H1 (cell line): ENCODE results near the gene LARP1. TPM values are rescaled to one million over a fixed set of nuclear protein-coding genes. Genes with fewer than 3 reads are reported as not detected.

Experiments
- EGR1 ChIP-seq: IDR thresholded peaks from 2 replicates; pipeline ENCODE4 v1.6.1; 2011; ENCODE audit warnings: low read depth, low read length, borderline replicate concordance
- GABPA ChIP-seq: IDR thresholded peaks from 2 replicates; pipeline ENCODE4 v1.6.1; 2011; ENCODE audit warnings: mild to moderate bottlenecking, low read length, moderate library complexity, borderline replicate concordance; ENCODE audit not compliant: insufficient read depth
- JUND ChIP-seq: IDR thresholded peaks from 2 replicates; pipeline ENCODE4 v1.6.1; 2011; ENCODE audit warnings: mild to moderate bottlenecking, improper control_type of control experiment, low read length
- RAD21 ChIP-seq, 2 experiments: IDR thresholded peaks in 1 of 2; conservative IDR thresholded peaks in 1 of 2; 2 replicates each; pipeline ENCODE4 v1.6.1; 2011; ENCODE audit warnings: low read depth in 2 of 2, low read length in 2 of 2, improper control_type of control experiment in 1 of 2, inconsistent platforms in 1 of 2, mild to moderate bottlenecking in 1 of 2, moderate library complexity in 1 of 2
- SAP30 ChIP-seq: fragments of 300-600 bp; sonication (generic); IDR thresholded peaks from 2 replicates; pipeline ENCODE4 v1.7.1; 2012; ENCODE audit warnings: low read length, moderate library complexity, mild to moderate bottlenecking, inconsistent platforms; ENCODE audit not compliant: insufficient read depth, insufficient replicate concordance
- SIN3A ChIP-seq, 2 experiments: IDR thresholded peaks in 1 of 2; conservative IDR thresholded peaks in 1 of 2; 2 replicates each; pipeline ENCODE4 v1.6.1; 2011 to 2012; ENCODE audit warnings: low read length in 2 of 2, improper control_type of control experiment in 1 of 2, low read depth in 1 of 2, mild to moderate bottlenecking in 1 of 2
- polyA plus RNA-seq, 7 experiments: library from polyadenylated mRNA; depleted of rRNA in 3 of 7; stranded (reverse) in 5 of 7; unstranded in 2 of 7; fragments of >200 nt in 5 of 7; fragments of 200-250 nt in 2 of 7; gene quantifications; 1 replicate in 5 of 7; 2 replicates in 1 of 7; 4 replicates in 1 of 7; pipeline versions ENCODE4 v1.2.1 to v1.2.3, GENCODE V29; 2011 to 2013; ENCODE audit warnings: missing spikeins in 2 of 7, mixed read lengths in 2 of 7
- total RNA-seq: library from RNA; stranded (reverse); fragmentation: NEBNext Ultra II Directional; extraction: Animal tissue kit (Norgen Biotek cat#: 25700); gene quantifications from 2 replicates; pipeline ENCODE4 v1.2.1, GENCODE V29; 2021
- TF ChIP-seq, protein P1 (sequence below): fragments of 300-600 bp; sonication (generic); IDR thresholded peaks from 2 replicates; pipeline ENCODE4 v1.7.1; 2012; ENCODE audit warnings: low read length, moderate library complexity, mild to moderate bottlenecking, inconsistent platforms; ENCODE audit not compliant: insufficient replicate concordance

LARP1 gene
- total and polyA plus RNA-seq, 2 of the 8 experiments (the other 6 are each of a cell fraction or from before 2014, with no cell fraction given), result 106 to 422 TPM

DNA sequence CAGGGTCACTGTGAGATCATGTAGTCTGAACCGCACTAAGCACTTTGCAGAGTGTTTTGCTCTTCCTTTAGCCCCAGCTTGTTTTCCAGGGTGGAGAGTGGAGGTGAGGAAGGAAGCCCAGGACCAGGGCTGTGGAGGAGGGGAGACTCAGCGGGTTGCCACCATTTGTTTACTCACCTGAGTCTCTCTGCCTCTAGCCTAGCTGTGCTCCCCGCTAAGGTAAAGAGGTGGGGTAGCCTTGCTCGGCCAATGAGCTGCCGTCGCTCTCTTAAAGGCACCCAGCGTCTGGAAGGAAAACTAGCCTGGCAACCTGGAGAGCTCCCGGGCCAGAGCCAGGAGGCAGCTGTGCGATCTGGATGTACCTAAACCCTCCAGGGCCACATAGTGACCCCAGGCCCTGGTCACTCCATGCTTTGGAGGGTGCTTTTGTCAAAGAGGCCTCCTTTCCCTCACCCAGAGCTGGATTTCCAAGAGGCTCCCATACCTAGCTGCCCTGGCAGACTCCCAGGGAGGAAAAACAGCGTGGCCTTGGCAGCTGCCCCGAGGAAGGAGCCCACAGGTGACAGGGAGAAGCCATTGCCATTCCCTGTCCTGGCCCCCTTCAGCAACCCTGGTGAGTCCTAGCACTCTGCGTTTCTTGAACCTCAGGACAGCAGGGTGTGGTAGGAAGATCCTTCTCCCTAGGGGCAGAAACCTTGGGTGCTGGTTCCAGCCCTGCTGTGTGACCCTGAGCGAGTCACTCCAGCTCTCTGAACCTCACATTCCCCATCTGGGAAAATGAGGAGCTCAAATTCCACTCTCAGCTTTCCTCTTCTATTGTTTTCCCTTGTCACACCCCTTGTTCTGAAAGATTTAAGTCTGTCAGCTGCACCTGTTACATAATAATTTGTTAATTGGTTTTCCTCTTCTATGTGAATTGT lies 42.4 kb upstream of the LARP1 start (continued):
- TF ChIP-seq, protein P1, sequence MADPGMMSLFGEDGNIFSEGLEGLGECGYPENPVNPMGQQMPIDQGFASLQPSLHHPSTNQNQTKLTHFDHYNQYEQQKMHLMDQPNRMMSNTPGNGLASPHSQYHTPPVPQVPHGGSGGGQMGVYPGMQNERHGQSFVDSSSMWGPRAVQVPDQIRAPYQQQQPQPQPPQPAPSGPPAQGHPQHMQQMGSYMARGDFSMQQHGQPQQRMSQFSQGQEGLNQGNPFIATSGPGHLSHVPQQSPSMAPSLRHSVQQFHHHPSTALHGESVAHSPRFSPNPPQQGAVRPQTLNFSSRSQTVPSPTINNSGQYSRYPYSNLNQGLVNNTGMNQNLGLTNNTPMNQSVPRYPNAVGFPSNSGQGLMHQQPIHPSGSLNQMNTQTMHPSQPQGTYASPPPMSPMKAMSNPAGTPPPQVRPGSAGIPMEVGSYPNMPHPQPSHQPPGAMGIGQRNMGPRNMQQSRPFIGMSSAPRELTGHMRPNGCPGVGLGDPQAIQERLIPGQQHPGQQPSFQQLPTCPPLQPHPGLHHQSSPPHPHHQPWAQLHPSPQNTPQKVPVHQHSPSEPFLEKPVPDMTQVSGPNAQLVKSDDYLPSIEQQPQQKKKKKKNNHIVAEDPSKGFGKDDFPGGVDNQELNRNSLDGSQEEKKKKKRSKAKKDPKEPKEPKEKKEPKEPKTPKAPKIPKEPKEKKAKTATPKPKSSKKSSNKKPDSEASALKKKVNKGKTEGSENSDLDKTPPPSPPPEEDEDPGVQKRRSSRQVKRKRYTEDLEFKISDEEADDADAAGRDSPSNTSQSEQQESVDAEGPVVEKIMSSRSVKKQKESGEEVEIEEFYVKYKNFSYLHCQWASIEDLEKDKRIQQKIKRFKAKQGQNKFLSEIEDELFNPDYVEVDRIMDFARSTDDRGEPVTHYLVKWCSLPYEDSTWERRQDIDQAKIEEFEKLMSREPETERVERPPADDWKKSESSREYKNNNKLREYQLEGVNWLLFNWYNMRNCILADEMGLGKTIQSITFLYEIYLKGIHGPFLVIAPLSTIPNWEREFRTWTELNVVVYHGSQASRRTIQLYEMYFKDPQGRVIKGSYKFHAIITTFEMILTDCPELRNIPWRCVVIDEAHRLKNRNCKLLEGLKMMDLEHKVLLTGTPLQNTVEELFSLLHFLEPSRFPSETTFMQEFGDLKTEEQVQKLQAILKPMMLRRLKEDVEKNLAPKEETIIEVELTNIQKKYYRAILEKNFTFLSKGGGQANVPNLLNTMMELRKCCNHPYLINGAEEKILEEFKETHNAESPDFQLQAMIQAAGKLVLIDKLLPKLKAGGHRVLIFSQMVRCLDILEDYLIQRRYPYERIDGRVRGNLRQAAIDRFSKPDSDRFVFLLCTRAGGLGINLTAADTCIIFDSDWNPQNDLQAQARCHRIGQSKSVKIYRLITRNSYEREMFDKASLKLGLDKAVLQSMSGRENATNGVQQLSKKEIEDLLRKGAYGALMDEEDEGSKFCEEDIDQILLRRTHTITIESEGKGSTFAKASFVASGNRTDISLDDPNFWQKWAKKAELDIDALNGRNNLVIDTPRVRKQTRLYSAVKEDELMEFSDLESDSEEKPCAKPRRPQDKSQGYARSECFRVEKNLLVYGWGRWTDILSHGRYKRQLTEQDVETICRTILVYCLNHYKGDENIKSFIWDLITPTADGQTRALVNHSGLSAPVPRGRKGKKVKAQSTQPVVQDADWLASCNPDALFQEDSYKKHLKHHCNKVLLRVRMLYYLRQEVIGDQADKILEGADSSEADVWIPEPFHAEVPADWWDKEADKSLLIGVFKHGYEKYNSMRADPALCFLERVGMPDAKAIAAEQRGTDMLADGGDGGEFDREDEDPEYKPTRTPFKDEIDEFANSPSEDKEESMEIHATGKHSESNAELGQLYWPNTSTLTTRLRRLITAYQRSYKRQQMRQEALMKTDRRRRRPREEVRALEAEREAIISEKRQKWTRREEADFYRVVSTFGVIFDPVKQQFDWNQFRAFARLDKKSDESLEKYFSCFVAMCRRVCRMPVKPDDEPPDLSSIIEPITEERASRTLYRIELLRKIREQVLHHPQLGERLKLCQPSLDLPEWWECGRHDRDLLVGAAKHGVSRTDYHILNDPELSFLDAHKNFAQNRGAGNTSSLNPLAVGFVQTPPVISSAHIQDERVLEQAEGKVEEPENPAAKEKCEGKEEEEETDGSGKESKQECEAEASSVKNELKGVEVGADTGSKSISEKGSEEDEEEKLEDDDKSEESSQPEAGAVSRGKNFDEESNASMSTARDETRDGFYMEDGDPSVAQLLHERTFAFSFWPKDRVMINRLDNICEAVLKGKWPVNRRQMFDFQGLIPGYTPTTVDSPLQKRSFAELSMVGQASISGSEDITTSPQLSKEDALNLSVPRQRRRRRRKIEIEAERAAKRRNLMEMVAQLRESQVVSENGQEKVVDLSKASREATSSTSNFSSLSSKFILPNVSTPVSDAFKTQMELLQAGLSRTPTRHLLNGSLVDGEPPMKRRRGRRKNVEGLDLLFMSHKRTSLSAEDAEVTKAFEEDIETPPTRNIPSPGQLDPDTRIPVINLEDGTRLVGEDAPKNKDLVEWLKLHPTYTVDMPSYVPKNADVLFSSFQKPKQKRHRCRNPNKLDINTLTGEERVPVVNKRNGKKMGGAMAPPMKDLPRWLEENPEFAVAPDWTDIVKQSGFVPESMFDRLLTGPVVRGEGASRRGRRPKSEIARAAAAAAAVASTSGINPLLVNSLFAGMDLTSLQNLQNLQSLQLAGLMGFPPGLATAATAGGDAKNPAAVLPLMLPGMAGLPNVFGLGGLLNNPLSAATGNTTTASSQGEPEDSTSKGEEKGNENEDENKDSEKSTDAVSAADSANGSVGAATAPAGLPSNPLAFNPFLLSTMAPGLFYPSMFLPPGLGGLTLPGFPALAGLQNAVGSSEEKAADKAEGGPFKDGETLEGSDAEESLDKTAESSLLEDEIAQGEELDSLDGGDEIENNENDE, result no peak
- TF ChIP-seq SAP30, result no peak
- no peak for TF ChIP-seq SIN3A (conservative IDR thresholded peaks at IDR 0.05 in 1 of 2, IDR thresholded peaks at IDR 0.05 in 1 of 2; ENCODE audit: low read depth in 1 of 2, low read length in 2 of 2)
- no peak for TF ChIP-seq GABPA
- TF ChIP-seq JUND, result no peak
- TF ChIP-seq EGR1, result no peak
- TF ChIP-seq RAD21 (IDR thresholded peaks at IDR 0.05 in 1 of 2, conservative IDR thresholded peaks at IDR 0.05 in 1 of 2; ENCODE audit: low read depth in 2 of 2, low read length in 2 of 2), result peak in 1 of 2 experiments; percentile 12; a peak in 1 of 4 replicates
